HepG2 (cell line): ENCODE data around the gene PTGES3. TPM values are rescaled to one million over a fixed set of nuclear protein-coding genes. Genes with fewer than 3 reads are reported as not detected.

ENCODE experiments used
- ARID4A ChIP-seq: sonication (generic); formaldehyde crosslinking; IDR thresholded peaks from 2 replicates; pipeline ENCODE4 v1.5.0; 2020; ENCODE audit warnings: mild to moderate bottlenecking, missing genetic modification reagents, borderline replicate concordance
- FOXA1 ChIP-seq, 2 experiments: fragments of 450-650 bp in 1 of 2; sonication (generic) in 1 of 2; formaldehyde crosslinking in 1 of 2; IDR thresholded peaks; 2 replicates each; pipeline versions ENCODE4 v1.4.0 to v1.6.1; 2016 to 2020; ENCODE audit warnings: missing genetic modification reagents in 1 of 2
- FOXP4 ChIP-seq: sonication (generic); formaldehyde crosslinking; IDR thresholded peaks from 2 replicates; pipeline ENCODE4 v1.4.0; 2020; ENCODE audit warnings: missing genetic modification reagents
- HDAC1 ChIP-seq: sonication (generic); formaldehyde crosslinking; IDR thresholded peaks from 2 replicates; pipeline ENCODE4 v1.5.1; 2020; ENCODE audit warnings: mild to moderate bottlenecking, missing genetic modification reagents
- HNF4G ChIP-seq, 2 experiments: sonication (generic) in 1 of 2; formaldehyde crosslinking in 1 of 2; IDR thresholded peaks; 2 replicates each; pipeline versions ENCODE4 v1.4.0 to v1.6.1; 2011 to 2020; ENCODE audit warnings: borderline replicate concordance in 2 of 2, low read depth in 2 of 2, mild to moderate bottlenecking in 2 of 2, low read length in 1 of 2, missing genetic modification reagents in 1 of 2, moderate library complexity in 1 of 2
- HNRNPUL1 ChIP-seq: fragments of 200-400 bp; formaldehyde crosslinking; IDR thresholded peaks from 2 replicates; pipeline ENCODE4 v1.6.1; 2017; ENCODE audit warnings: low read depth, mild to moderate bottlenecking, low read length, moderate library complexity
- MAX ChIP-seq: IDR thresholded peaks from 2 replicates; pipeline ENCODE4 v1.6.1; 2012; ENCODE audit warnings: inconsistent platforms
- MEIS1 ChIP-seq: sonication (generic); formaldehyde crosslinking; IDR thresholded peaks from 2 replicates; pipeline ENCODE4 v1.9.0; 2021; ENCODE audit warnings: mild to moderate bottlenecking, missing genetic modification reagents, moderate library complexity, borderline replicate concordance
- MTF2 ChIP-seq: sonication (generic); formaldehyde crosslinking; IDR thresholded peaks from 2 replicates; pipeline ENCODE4 v1.5.0; 2020; ENCODE audit warnings: missing genetic modification reagents, borderline replicate concordance
- SP1 ChIP-seq, 2 experiments: fragments of 450-650 bp in 1 of 2; sonication (generic) in 1 of 2; formaldehyde crosslinking in 1 of 2; IDR thresholded peaks; 2 replicates each; pipeline versions ENCODE4 v1.4.0 to v1.6.1; 2016 to 2020; ENCODE audit warnings: missing genetic modification reagents in 1 of 2
- XBP1 ChIP-seq: sonication (generic); formaldehyde crosslinking; IDR thresholded peaks from 2 replicates; pipeline ENCODE4 v1.5.0; 2020; ENCODE audit warnings: missing genetic modification reagents
- ZFP36L2 ChIP-seq: sonication (generic); formaldehyde crosslinking; IDR thresholded peaks from 2 replicates; pipeline ENCODE4 v1.4.0; 2020; ENCODE audit warnings: missing genetic modification reagents
- ZGPAT ChIP-seq: IDR thresholded peaks from 2 replicates; pipeline ENCODE4 v1.6.1; 2016; ENCODE audit warnings: mild to moderate bottlenecking
- ZMYM4 ChIP-seq: sonication (generic); formaldehyde crosslinking; IDR thresholded peaks from 2 replicates; pipeline ENCODE4 v1.8.1; 2023; ENCODE audit warnings: mild to moderate bottlenecking, missing genetic modification reagents
- ZNF362 ChIP-seq: sonication (generic); formaldehyde crosslinking; IDR thresholded peaks from 2 replicates; pipeline ENCODE4 v1.4.0; 2020; ENCODE audit warnings: missing genetic modification reagents, mild to moderate bottlenecking, borderline replicate concordance
- ZNF510 ChIP-seq: sonication (generic); formaldehyde crosslinking; IDR thresholded peaks from 2 replicates; pipeline ENCODE4 v1.4.0; 2020; ENCODE audit warnings: low read depth, mild to moderate bottlenecking, missing genetic modification reagents
- ZNF576 ChIP-seq: sonication (generic); formaldehyde crosslinking; IDR thresholded peaks from 2 replicates; pipeline ENCODE4 v1.4.0; 2020; ENCODE audit warnings: mild to moderate bottlenecking, missing genetic modification reagents
- ZSCAN9 ChIP-seq: IDR thresholded peaks from 2 replicates; pipeline ENCODE4 v1.6.1; 2016; ENCODE audit warnings: borderline replicate concordance
- polyA plus RNA-seq, 8 experiments: library from polyadenylated mRNA; depleted of rRNA in 3 of 8; stranded (reverse) in 7 of 8; unstranded in 1 of 8; fragments of >200 nt; fragmentation: Illumina TruSeq in 4 of 8; extraction: Trizol in 4 of 8; gene quantifications; 2 replicates each; pipeline versions ENCODE4 v1.2.1 to v1.2.3, GENCODE V29; 2011 to 2016; ENCODE audit warnings: low read depth in 4 of 8, missing spikeins in 1 of 8, mixed read lengths in 1 of 8; ENCODE audit not compliant: insufficient read depth in 1 of 8
- total RNA-seq, 5 experiments: library from RNA; depleted of rRNA; stranded (reverse); fragments of >200 nt; fragmentation: Illumina TruSeq; extraction: Trizol; gene quantifications; 2 replicates each; pipeline ENCODE4 v1.2.3, GENCODE V29; 2016; ENCODE audit warnings: low read depth in 1 of 5

The PTGES3 gene
- total and polyA plus RNA-seq, 2 of the 13 experiments (the other 11 are each of a cell fraction or from before 2014, with no cell fraction given), result 54.4 to 159 TPM

GRCh38 chr12:56628671-56629458 is 59.2 kb downstream of the PTGES3 start (continued):
- TF ChIP-seq ZGPAT (CRISPR knock-in tag) (0 out of 2 replicates have a peak, but pooled peaks have one; percentile 26), ZSCAN9 (CRISPR knock-in tag) (peak; percentile 72; the same call in 1 of the 2 replicates), ZNF576 (CRISPR knock-in tag) (no peak), XBP1 (CRISPR knock-in tag) (no peak), ARID4A (CRISPR knock-in tag) (peak; percentile 58), ZNF362 (CRISPR knock-in tag) (peak; percentile 61; the same call in 1 of the 2 replicates), HDAC1 (peak; percentile 48; the same call in 1 of the 2 replicates), MEIS1 (CRISPR knock-in tag) (0 out of 2 replicates have a peak, but pooled peaks have one; percentile 36), ZMYM4 (no peak), ZNF510 (CRISPR knock-in tag) (peak; percentile 51; the same call in 1 of the 2 replicates), SP1 (IDR thresholded peaks at IDR 0.05) (no peak), SP1 (CRISPR knock-in tag; IDR thresholded peaks at IDR 0.05) (no peak), ZFP36L2 (CRISPR knock-in tag) (no peak), HNRNPUL1 (no peak), FOXP4 (CRISPR knock-in tag) (0 out of 2 replicates have a peak, but pooled peaks have one; percentile 22), MAX (peak; percentile 33; the same call in 1 of the 2 replicates), MTF2 (CRISPR knock-in tag) (no peak), HNF4G (IDR thresholded peaks at IDR 0.05; ENCODE audit: borderline replicate concordance, low read depth, low read length) (no peak), HNF4G (CRISPR knock-in tag; IDR thresholded peaks at IDR 0.05; ENCODE audit: borderline replicate concordance, low read depth) (no peak), FOXA1 (IDR thresholded peaks at IDR 0.05) (no peak), FOXA1 (CRISPR knock-in tag; IDR thresholded peaks at IDR 0.05) (0 out of 2 replicates have a peak, but pooled peaks have one; percentile 22)
